K562 (cell line): ENCODE measurements around the gene CCL22.
"Not testable (repeated sequence)": the region's sequence is repeated elsewhere in the genome, so short reads cannot be mapped to it uniquely, and the experiment has no call there.

Experiments used
- CEBPB ChIP-seq: fragments of 450-650 bp; IDR thresholded peaks from 2 replicates; pipeline ENCODE4 v1.6.1; 2016; ENCODE audit warnings: missing genetic modification characterization, missing compliant biosample characterization
- FOXJ3 ChIP-seq: sonication (generic); formaldehyde crosslinking; IDR thresholded peaks from 2 replicates; pipeline ENCODE4 v1.4.0; 2020; ENCODE audit warnings: mild to moderate bottlenecking, missing genetic modification reagents
- IRF2 ChIP-seq: sonication (generic); formaldehyde crosslinking; IDR thresholded peaks from 2 replicates; pipeline ENCODE4 v1.8.1; 2022; ENCODE audit warnings: mild to moderate bottlenecking, missing genetic modification reagents
- NFXL1 ChIP-seq: fragments of 450-650 bp; formaldehyde crosslinking; IDR thresholded peaks from 2 replicates; pipeline ENCODE4 v1.4.0; 2021; ENCODE audit warnings: mild to moderate bottlenecking
- POLR2A ChIP-seq: fragments of 450-650 bp; conservative IDR thresholded peaks from 2 replicates; pipeline ENCODE4 v1.6.1; 2016
- POLR2AphosphoS5 ChIP-seq: IDR thresholded peaks from 2 replicates; pipeline ENCODE4 v1.6.1; 2011; ENCODE audit warnings: mild to moderate bottlenecking, low read depth, low read length, moderate library complexity; ENCODE audit not compliant: control insufficient read depth, insufficient read depth
- RAD21 ChIP-seq, 2 experiments: fragments of 250-450 bp in 1 of 2; fragments of 450-650 bp in 1 of 2; sonication (Bioruptor Pico) in 1 of 2; formaldehyde crosslinking in 1 of 2; IDR thresholded peaks in 1 of 2; conservative IDR thresholded peaks in 1 of 2; 2 replicates each; pipeline versions ENCODE4 v1.4.0 to v1.8.0; 2020 to 2022; ENCODE audit warnings: mild to moderate bottlenecking in 2 of 2, moderate library complexity in 1 of 2
- RNF2 ChIP-seq: sonication (generic); IDR thresholded peaks from 2 replicates; pipeline ENCODE4 v1.6.1; 2016
- SIN3A ChIP-seq, 2 experiments: fragments of 150-350 bp in 1 of 2; IDR thresholded peaks; 2 replicates each; pipeline ENCODE4 v1.6.1; 2011 to 2016; ENCODE audit warnings: borderline replicate concordance in 2 of 2, low read depth in 2 of 2, low read length in 2 of 2, mild to moderate bottlenecking in 2 of 2, moderate library complexity in 2 of 2; ENCODE audit not compliant: control insufficient read depth in 1 of 2
- TCF7L2 ChIP-seq: fragments of 150-350 bp; IDR thresholded peaks from 2 replicates; pipeline ENCODE4 v1.6.1; 2016; ENCODE audit warnings: low read depth, mild to moderate bottlenecking, low read length, moderate library complexity
- ZFP1 ChIP-seq: fragments of 450-650 bp; formaldehyde crosslinking; IDR thresholded peaks from 2 replicates; pipeline ENCODE4 v1.4.0; 2020; ENCODE audit warnings: mild to moderate bottlenecking, mixed read lengths
- ZZZ3 ChIP-seq: fragments of 450-650 bp; IDR thresholded peaks from 2 replicates; pipeline ENCODE4 v1.6.1; 2016; ENCODE audit warnings: antibody characterized with exemption, mild to moderate bottlenecking, moderate library complexity
- TF ChIP-seq, protein P1 (sequence below): sonication (generic); formaldehyde crosslinking; IDR thresholded peaks from 2 replicates; pipeline ENCODE4 v1.9.0; 2022; ENCODE audit warnings: mild to moderate bottlenecking, missing genetic modification reagents

DNA sequence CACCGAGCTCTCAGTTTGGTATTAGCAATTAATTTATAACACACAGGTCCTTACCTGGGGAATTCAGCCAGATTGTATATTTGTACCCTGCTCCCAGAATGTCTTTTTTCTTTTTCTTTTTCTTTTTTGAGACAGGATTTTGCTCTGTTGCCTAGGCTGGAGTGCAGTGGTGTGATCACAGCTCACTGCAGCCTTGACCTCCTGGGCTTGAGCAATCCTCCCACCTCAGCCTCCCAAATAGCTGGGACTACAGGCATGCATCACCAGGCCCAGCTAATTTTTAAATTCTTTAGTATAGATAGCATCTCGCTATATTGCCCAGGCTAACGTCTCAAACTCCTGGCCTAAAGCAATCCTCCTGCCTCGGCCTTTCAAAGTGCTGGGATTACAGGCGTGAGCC, 14.5 kb upstream of the CCL22 start:
- not testable (repeated sequence) for TF ChIP-seq ZZZ3; POLR2AphosphoS5; ZFP1 (CRISPR knock-in tag); POLR2A; TCF7L2; RAD21 (CRISPR knock-in tag; conservative IDR thresholded peaks at IDR 0.05 in 1 of 2, IDR thresholded peaks at IDR 0.05 in 1 of 2); IRF2 (CRISPR knock-in tag); SIN3A (IDR thresholded peaks at IDR 0.05; ENCODE audit: borderline replicate concordance in 2 of 2, control insufficient read depth in 1 of 2, low read depth in 2 of 2, low read length in 2 of 2); CEBPB (tag); FOXJ3 (CRISPR knock-in tag); NFXL1; RNF2
- TF ChIP-seq, protein P1, sequence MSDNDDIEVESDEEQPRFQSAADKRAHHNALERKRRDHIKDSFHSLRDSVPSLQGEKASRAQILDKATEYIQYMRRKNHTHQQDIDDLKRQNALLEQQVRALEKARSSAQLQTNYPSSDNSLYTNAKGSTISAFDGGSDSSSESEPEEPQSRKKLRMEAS = not testable (repeated sequence)
